HCT116 (cell line): ENCODE results near the gene PHLDB3.

Experiments used
- CTCF ChIP-seq, 3 experiments: fragments of 200-600 bp in 1 of 3; sonication (generic) in 1 of 3; IDR thresholded peaks in 2 of 3; conservative IDR thresholded peaks in 1 of 3; 2 replicates each; pipeline ENCODE4 v1.5.1; 2012 to 2017; ENCODE audit warnings: low read depth in 2 of 3, low read length in 2 of 3, antibody characterized with exemption in 1 of 3, borderline replicate concordance in 1 of 3, control low read depth in 1 of 3, mild to moderate bottlenecking in 1 of 3, mixed read lengths in 1 of 3, mixed run types in 1 of 3, moderate library complexity in 1 of 3; ENCODE audit not compliant: insufficient read depth in 1 of 3
- EGR1 ChIP-seq: IDR thresholded peaks from 2 replicates; pipeline ENCODE4 v1.6.1; 2012; ENCODE audit warnings: low read depth
- POLR2A ChIP-seq: IDR thresholded peaks from 2 replicates; pipeline ENCODE4 v1.7.0; 2011; ENCODE audit warnings: borderline replicate concordance; ENCODE audit not compliant: insufficient read depth, insufficient read length; ENCODE audit errors: extremely low read depth
- POLR2AphosphoS5 ChIP-seq: IDR thresholded peaks from 2 replicates; pipeline ENCODE4 v1.6.1; 2011; ENCODE audit warnings: mild to moderate bottlenecking, low read depth, low read length, moderate library complexity

DNA sequence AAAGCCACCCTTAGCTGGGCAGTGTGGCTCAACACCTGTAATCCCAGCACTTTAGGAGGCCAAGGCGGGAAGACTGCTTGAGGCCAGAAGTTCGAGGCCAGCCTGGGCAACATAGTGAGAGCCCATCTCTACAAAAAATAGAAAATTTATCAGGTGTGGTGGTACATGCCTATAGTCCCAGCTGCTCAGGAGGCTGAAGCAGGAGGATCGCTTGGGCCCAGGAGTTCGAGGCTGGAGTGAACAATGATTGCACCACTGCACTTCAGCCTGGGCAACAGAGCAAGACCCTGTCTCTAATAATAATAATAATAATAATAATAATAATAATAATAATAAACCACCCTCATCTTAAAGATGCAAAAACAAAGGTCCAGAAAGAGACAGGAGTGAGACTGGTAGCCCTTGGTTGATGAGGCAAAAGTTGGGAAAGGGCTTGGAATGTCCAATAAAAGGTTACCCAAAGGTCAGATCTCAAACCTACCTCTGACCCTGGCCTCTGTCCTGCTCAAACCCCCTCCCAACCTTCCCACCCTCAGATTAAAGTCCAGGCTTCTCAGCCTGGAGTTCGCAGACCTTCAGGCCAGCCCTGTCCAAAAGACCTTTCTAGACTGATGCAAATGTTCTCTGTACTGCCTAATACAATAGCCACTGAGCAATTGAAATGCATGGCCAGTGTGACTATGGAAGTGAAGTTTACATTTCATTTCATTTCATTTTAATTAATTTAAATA lies 37.5 kb upstream of the PHLDB3 start:
- no peak for TF ChIP-seq POLR2AphosphoS5
- TF ChIP-seq EGR1, result no peak
- TF ChIP-seq CTCF (IDR thresholded peaks at IDR 0.05 in 2 of 3, conservative IDR thresholded peaks at IDR 0.05 in 1 of 3; ENCODE audit: borderline replicate concordance in 1 of 3, insufficient read depth in 1 of 3, low read depth in 2 of 3, low read length in 2 of 3), result no peak
- no peak for TF ChIP-seq POLR2A
